Hepatocyte (in vitro differentiated cells): Measurements from ENCODE around the gene CYP51A1. TPM values are rescaled to one million over a fixed set of nuclear protein-coding genes. Genes with fewer than 3 reads are reported as not detected.

ENCODE experiments used
- DNase-seq: peaks from one replicate; pipeline ENCODE4 v3.0.0-alpha.2; 2016; ENCODE audit warnings: low spot score
- H2AFZ ChIP-seq: fragments of 200-600 bp; sonication (generic); 2 replicates; pipeline ENCODE4 v1.6.0; 2016; ENCODE audit warnings: antibody characterized with exemption, mild to moderate bottlenecking
- H3K27ac ChIP-seq: fragments of 200-600 bp; sonication (generic); 2 replicates; pipeline ENCODE4 v1.5.1; 2016; ENCODE audit warnings: mild to moderate bottlenecking
- H3K27me3 ChIP-seq: fragments of 200-600 bp; sonication (generic); 2 replicates; pipeline ENCODE4 v1.6.1; 2016
- H3K36me3 ChIP-seq: fragments of 200-600 bp; sonication (generic); replicated peaks from 2 replicates; pipeline ENCODE4 v1.5.1; 2016; ENCODE audit warnings: low read depth; ENCODE audit not compliant: insufficient read depth
- H3K4me1 ChIP-seq: fragments of 200-600 bp; sonication (generic); 2 replicates; pipeline ENCODE4 v1.5.1; 2016; ENCODE audit warnings: mild to moderate bottlenecking, moderate library complexity; ENCODE audit not compliant: insufficient read depth
- H3K4me2 ChIP-seq: fragments of 200-600 bp; sonication (generic); 2 replicates; pipeline ENCODE4 v1.6.0; 2016
- H3K4me3 ChIP-seq: fragments of 200-600 bp; sonication (generic); 2 replicates; pipeline ENCODE4 v1.5.1; 2016; ENCODE audit warnings: mild to moderate bottlenecking
- H3K79me2 ChIP-seq: fragments of 200-600 bp; sonication (generic); 2 replicates; pipeline ENCODE4 v1.6.0; 2017; ENCODE audit warnings: mild to moderate bottlenecking
- H3K9me2 ChIP-seq: fragments of 200-600 bp; sonication (generic); replicated peaks from 2 replicates; pipeline ENCODE4 v1.6.0; 2017; ENCODE audit warnings: mild to moderate bottlenecking; ENCODE audit not compliant: insufficient read depth
- H3K9me3 ChIP-seq: fragments of 200-600 bp; sonication (generic); 2 replicates; pipeline ENCODE4 v1.5.1; 2016; ENCODE audit warnings: low read depth, mild to moderate bottlenecking
- H4K20me1 ChIP-seq: fragments of 200-600 bp; sonication (generic); 2 replicates; pipeline ENCODE4 v1.6.0; 2016; ENCODE audit warnings: mild to moderate bottlenecking; ENCODE audit not compliant: insufficient read depth, poor library complexity, severe bottlenecking
- EZH2 ChIP-seq: fragments of 200-600 bp; sonication (generic); IDR thresholded peaks from 2 replicates; pipeline ENCODE4 v1.6.1; 2016; ENCODE audit warnings: antibody characterized with exemption, mild to moderate bottlenecking, borderline replicate concordance
- EZH2phosphoT487 ChIP-seq: fragments of 200-600 bp; sonication (generic); IDR thresholded peaks from one replicate; pipeline ENCODE4 v1.6.1; 2018; ENCODE audit warnings: antibody characterized with exemption, mild to moderate bottlenecking, low read depth, moderate library complexity; ENCODE audit not compliant: unreplicated experiment, severe bottlenecking
- WGBS: methylation state at CpG from one replicate; pipeline ENCODE4 v1.1.6; 2016; ENCODE audit warnings: low lambda C conversion rate; ENCODE audit errors: missing lambda C conversion rate; 5-methylcytosine and 5-hydroxymethylcytosine counted together
- polyA plus RNA-seq: library from polyadenylated mRNA; unstranded; fragments of >200 nt; fragmentation: Nextera tagmentation; extraction: Ambion mirVana; gene quantifications from 2 replicates; pipeline ENCODE4 v1.2.1, GENCODE V29; 2016
- total RNA-seq: library from RNA; depleted of rRNA; stranded (reverse); fragments of >200 nt; gene quantifications from 2 replicates; pipeline ENCODE4 v1.2.3, GENCODE V29; 2014
- TF ChIP-seq, protein P1 (sequence below): fragments of 200-600 bp; sonication (generic); IDR thresholded peaks from 2 replicates; pipeline ENCODE4 v1.5.1; 2016; ENCODE audit warnings: antibody characterized with exemption, mild to moderate bottlenecking; ENCODE audit not compliant: poor library complexity

CYP51A1 gene
- total and polyA plus RNA-seq, 2 experiments from 2014 or later, result 200 to 414 TPM

DNA sequence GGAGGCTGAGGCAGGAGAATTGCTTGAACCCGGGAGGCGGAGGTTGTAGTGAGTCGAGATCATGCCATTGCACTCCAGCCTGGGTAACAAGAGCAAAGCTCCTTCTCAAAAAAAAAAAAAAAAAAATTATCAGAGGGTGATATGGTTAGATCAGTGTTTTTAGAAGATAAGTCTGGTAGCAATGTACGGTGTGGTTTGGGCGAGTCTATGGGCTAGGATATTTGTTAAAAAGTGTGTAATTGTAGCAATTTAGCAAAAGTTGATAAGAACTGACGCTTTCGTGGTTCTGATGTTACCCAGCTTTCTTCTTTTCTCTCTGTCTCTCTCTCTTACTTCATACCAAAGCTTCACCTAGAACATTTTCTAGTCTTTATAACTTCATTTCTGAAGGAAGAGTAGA, 6.9 kb upstream of the CYP51A1 start:
- H3K9me3 ChIP-seq, result no peaks in the 10 kb centered on the region
- H4K20me1 ChIP-seq, result no peaks in the 10 kb centered on the region
- H3K4me2 ChIP-seq, result no peak overlapping the region
- no peaks in the 10 kb centered on the region for H3K4me1 ChIP-seq
- no peak overlapping the region for H2AFZ ChIP-seq
- H3K36me3 ChIP-seq, result no peaks in the 10 kb centered on the region
- no peaks in the 10 kb centered on the region for H3K79me2 ChIP-seq
- no peak overlapping the region for H3K27ac ChIP-seq
- WGBS, result 86% methylated on average over 7 of the region's 7 CpGs
- no peak for TF ChIP-seq EZH2phosphoT487
- TF ChIP-seq EZH2, result no peak
- TF ChIP-seq, protein P1, sequence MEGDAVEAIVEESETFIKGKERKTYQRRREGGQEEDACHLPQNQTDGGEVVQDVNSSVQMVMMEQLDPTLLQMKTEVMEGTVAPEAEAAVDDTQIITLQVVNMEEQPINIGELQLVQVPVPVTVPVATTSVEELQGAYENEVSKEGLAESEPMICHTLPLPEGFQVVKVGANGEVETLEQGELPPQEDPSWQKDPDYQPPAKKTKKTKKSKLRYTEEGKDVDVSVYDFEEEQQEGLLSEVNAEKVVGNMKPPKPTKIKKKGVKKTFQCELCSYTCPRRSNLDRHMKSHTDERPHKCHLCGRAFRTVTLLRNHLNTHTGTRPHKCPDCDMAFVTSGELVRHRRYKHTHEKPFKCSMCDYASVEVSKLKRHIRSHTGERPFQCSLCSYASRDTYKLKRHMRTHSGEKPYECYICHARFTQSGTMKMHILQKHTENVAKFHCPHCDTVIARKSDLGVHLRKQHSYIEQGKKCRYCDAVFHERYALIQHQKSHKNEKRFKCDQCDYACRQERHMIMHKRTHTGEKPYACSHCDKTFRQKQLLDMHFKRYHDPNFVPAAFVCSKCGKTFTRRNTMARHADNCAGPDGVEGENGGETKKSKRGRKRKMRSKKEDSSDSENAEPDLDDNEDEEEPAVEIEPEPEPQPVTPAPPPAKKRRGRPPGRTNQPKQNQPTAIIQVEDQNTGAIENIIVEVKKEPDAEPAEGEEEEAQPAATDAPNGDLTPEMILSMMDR, result no peak
- H3K4me3 ChIP-seq, result no peak overlapping the region
- H3K9me2 ChIP-seq, result no peaks in the 10 kb centered on the region
- no peaks in the 10 kb centered on the region for H3K27me3 ChIP-seq
- no peak for DNase-seq

GRCh38 chr7:92137557-92137956, 3.3 kb upstream of the CYP51A1 start:
- H3K4me1 ChIP-seq, result peaks cover 6% of the 10 kb centered on the region
- H3K9me3 ChIP-seq, result no peaks in the 10 kb centered on the region
- H3K4me3 ChIP-seq, result no peak overlapping the region
- no peak overlapping the region for H3K4me2 ChIP-seq
- peaks cover 8% of the 10 kb centered on the region for H4K20me1 ChIP-seq
- no peaks in the 10 kb centered on the region for H3K36me3 ChIP-seq
- peak overlapping the region; percentile 35 for H3K27ac ChIP-seq
- WGBS, result 28% methylated on average over 2 of the region's 2 CpGs
- peak; percentile 22 for DNase-seq
- no peak for TF ChIP-seq EZH2phosphoT487
- H3K79me2 ChIP-seq, result peaks cover 16% of the 10 kb centered on the region
- H3K9me2 ChIP-seq, result no peaks in the 10 kb centered on the region
- no peak overlapping the region for H2AFZ ChIP-seq
- no peaks in the 10 kb centered on the region for H3K27me3 ChIP-seq

DNA sequence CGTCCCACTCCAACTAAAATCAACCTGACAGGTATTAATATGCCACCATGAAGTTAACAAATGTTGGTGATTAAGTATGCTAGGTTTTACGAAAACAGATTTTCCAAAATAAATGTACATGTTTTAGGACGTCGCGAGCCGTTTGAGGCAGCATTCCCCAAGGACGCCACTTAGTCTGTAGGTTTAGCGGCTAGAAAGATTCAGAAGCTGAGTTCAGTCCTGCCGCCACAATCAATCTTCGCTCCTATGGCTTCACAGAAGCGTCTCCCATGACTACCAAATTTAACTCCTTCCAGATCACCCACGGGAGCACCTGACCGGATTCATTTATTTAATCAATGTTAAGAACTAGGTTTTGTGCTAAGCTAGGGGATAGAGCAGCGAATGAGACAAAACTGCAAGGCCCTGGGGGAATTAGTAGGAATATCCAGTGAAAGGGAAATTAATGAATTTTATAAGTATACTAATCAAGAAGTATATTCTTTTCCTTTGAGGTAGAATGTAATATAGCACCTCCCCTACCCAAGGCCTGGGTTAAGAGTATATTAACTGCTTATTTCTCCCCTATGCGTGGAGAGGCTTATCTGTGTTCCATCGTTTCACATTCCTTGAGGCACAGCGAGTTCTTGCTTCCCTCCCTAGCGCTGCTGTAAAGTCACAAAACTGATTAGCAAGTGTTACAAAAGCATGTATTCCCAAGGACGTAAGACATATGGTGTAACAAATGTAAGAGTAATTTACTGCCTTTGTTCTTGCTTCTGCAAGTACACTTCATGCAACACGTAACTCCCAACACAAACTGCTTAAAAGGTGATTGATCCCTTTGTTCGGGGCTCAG, 994 bp upstream of the CYP51A1 start:
- Histone ChIP-seq H2AFZ (peak overlapping the region; percentile 77), H3K27ac (peak overlapping the region; percentile 99), H4K20me1 (peaks cover 30% of the 10 kb centered on the region), H3K4me1 (peaks cover 6% of the 10 kb centered on the region), H3K9me2 (no peaks in the 10 kb centered on the region), H3K4me3 (peak overlapping the region; percentile 70), H3K9me3 (no peaks in the 10 kb centered on the region), H3K4me2 (peak overlapping the region; percentile 80), H3K27me3 (no peaks in the 10 kb centered on the region), H3K79me2 (peaks cover 39% of the 10 kb centered on the region), H3K36me3 (no peaks in the 10 kb centered on the region)
- WGBS, result 13% methylated on average over 21 of the region's 21 CpGs
- TF ChIP-seq EZH2 (no peak), EZH2phosphoT487 (no peak)
- TF ChIP-seq, protein P1, result no peak
- DNase-seq, result peak; percentile 54

DNA sequence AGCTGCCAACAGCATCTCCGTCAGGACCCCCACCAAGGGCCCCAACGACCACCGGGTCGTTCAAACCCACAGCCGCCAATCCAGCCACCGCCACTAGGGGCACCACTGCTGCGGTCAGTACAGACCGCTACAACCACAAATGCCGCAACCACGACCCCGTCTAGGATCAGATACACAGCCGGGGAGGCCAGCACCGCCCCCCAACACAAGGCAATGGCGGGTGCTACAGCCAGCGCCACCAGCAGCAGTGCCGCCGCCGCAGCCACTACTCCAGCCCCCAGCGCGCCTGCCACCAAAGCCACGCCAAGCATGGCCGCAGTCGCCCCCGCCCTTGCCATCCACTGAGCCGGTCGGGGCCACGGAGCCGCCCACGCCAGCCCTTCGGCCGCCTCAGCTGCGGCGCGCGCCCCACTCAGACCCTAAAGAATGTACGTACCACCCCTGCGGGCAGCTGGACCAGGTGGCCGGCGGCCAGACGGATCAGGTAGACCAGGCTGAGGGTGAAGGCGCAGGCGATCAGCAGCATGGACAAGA, 473 bp downstream of the CYP51A1 start:
- Histone ChIP-seq H3K4me2 (peak overlapping the region; percentile 80), H3K9me2 (no peaks in the 10 kb centered on the region), H3K79me2 (peaks cover 54% of the 10 kb centered on the region), H2AFZ (peak overlapping the region; percentile 77), H3K9me3 (no peaks in the 10 kb centered on the region), H4K20me1 (peaks cover 39% of the 10 kb centered on the region), H3K27ac (peak overlapping the region; percentile 99), H3K4me3 (peak overlapping the region; percentile 70), H3K36me3 (no peaks in the 10 kb centered on the region), H3K4me1 (peaks cover 6% of the 10 kb centered on the region), H3K27me3 (no peaks in the 10 kb centered on the region)
- DNase-seq, result peak; percentile 86
- under 1% methylated on average over 41 of the region's 42 CpGs for WGBS
- TF ChIP-seq, protein P1, result peak; percentile 88
- TF ChIP-seq EZH2phosphoT487 (no peak), EZH2 (no peak)
